ENCODE data around the gene FAM227B.
"Not testable (repeated sequence)": the region's sequence is repeated elsewhere in the genome, so short reads cannot be mapped to it uniquely, and the experiment has no call there.

Gene FAM227B

DNA sequence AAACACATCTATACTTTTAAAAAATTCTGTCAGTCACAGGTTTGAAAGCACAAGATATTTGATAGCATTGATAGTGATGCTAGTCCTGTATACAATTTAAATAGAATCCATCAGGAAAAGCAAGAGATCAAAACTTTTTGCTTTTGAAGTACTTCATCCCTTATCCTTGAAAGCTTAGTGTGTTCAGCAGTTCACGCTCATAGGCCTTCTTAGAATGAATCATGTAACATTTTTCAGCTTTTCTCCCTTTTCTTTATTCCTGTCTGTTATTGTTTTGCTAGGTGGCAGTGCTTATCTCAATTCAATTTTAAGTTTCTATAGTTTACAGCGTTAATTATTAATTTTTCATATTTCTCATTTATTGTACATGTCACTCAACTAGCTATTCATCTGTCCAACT lies 128.5 kb downstream of the FAM227B start:
- no peak for DNase-seq

- DNase-seq, result no peak
Observed at GRCh38 chr15:49490966-49491365, 129.7 kb downstream of the FAM227B start.

GRCh38 chr15:49485401-49485800 lies 135.2 kb downstream of the FAM227B start:
- not testable (repeated sequence) for DNase-seq

DNA sequence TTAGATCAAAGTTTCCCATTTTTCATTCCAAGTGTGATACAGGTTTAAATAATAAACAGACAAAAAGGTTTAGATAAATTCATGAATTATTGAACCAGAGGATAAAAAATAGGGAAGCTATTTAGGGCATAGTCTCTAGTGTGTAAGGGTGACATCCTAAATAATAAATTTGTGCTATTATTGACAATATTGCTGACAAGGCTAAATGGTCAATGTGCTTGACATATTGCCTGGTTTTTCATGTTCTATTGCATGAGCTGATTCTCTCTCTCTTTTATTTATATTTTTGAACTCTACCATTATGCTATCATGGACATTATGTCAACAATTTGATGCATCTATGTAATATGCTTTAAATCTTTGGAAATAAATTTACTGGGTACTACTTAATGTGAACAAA lies 141.6 kb downstream of the FAM227B start:
- not testable (repeated sequence) for DNase-seq

GRCh38 chr15:49478021-49478420 lies 142.6 kb downstream of the FAM227B start:
- not testable (repeated sequence) for DNase-seq

- no peak for DNase-seq
Observed at GRCh38 chr15:49473031-49473430, 147.6 kb downstream of the FAM227B start.

DNA sequence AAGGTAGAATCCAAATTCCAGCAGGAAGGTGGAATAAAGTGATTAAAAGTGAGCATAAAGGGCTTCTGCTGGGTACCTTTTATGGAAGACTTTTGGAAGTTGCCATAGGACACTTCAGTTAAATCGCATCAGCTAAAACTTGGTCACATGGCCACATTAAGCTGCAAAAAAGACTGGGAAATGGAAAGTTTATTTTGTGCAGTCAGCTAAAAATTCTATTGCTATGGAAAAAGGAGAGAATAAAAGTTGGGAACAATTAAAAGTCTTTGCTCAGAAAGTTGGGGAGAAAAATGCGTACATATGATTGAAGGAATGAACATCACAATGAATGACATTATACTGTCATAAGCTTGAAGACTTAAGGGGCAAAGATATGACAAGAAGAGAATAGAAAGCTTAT lies 148.3 kb downstream of the FAM227B start:
- DNase-seq, result no peak

- DNase-seq, result no peak
Observed at GRCh38 chr15:49471733-49472132, 148.9 kb downstream of the FAM227B start.

- DNase-seq, result not testable (repeated sequence)
Observed at GRCh38 chr15:49471248-49471647, 149.4 kb downstream of the FAM227B start.

- DNase-seq, result no peak
Observed at GRCh38 chr15:49468481-49468839, 152.2 kb downstream of the FAM227B start.

GRCh38 chr15:49467746-49468480 lies 152.7 kb downstream of the FAM227B start:
- no peak for DNase-seq

DNA sequence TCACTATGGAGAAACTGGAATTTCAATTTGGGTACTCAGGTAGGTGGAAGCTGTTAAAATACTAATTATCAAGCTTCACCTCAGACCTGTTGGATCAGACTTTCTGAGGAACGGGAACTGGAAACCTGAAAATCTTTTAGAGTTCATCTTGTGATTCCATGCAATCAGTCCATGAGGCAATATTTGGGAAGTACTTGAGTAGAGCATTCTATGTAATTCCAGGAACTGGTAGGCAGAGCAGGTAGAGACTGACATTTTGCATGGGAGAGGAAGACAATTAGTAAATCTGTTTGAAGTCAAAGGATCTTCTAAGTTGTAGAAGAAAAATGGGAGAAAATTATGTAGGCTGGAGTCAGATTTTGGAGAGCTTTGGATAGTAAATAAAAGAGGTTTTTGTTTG lies 154.5 kb downstream of the FAM227B start:
- no peak for DNase-seq

DNA sequence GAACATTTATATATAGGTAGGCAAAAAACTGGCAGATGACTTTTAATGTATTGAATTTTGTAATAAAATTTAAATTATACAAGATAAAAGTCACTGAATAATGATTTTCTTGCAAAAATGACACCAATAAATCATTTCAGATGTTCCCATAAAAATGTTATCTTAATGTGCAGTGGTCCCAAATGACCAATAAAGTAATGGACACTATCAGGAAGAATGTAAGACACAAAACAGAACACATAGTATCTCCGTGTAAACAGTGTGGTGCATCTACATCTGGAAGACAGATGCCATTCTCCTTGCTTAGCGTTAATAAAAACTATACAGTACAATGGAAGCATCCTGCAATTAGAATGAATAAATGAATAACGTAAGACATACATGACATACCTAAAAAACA lies 156.1 kb downstream of the FAM227B start:
- DNase-seq, result no peak

GRCh38 chr15:49462232-49462844 lies 158.3 kb downstream of the FAM227B start:
- DNase-seq, result no peak

DNA sequence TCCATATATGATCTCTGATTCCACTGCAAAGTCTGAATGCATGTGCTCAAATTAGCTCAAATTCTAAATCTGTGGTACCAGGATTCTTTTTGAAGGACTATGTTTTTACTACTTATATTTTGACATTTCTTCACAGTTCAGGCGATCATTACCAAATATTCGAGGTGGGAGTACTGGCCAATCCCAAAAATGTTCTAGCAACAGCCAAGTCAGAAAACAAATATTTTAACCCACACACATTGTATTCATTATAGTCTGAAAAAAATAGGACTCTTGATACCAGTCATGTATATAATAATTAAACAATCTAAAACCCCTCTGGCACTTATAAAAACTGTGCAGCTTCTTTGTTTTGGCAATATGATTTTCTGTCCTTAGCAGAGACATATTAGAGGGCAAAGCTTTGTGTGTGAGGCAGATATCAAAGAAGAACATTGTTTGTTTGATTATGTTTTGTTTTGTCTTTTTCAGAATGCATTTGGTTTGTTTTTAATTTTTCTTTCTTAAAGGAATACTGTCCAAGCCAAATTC lies 160.1 kb downstream of the FAM227B start:
- DNase-seq, result no peak

DNA sequence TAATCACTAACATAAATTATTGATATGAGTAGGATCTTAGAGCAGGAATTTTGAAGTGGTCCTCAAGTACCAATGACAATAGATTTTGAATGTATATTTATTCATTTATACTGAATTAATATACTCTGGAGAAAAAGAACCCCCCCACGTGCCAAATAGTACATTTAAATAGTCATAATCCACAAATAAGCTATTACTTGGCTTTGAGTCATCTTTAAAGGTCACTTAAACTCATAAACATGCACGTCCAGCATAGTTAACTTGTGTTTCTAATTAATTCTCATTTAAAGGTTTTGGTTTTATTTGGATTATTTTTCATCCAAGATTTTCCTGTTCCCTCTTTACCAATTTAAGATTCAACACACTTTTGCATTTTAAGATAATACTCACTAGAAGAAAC lies 162.5 kb downstream of the FAM227B start:
- DNase-seq, result no peak

DNA sequence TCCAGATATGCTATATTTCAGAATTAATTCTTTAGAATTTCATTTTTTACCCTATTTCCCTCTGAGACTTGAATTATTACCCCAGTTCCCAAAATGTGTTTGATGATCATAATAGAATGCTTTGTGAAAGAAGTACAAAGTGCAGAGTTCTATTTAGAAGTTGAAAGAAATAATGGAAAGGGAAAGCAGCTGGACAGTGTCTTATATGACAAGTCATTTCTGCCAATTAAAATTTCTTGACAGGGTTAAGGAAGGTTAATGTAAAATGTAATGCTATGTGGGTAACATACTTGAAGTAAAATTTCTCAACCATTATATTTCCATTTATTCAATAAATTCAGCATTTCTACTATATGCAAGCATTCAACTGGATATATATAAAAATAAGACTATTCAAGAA lies 164.5 kb downstream of the FAM227B start:
- no peak for DNase-seq

DNA sequence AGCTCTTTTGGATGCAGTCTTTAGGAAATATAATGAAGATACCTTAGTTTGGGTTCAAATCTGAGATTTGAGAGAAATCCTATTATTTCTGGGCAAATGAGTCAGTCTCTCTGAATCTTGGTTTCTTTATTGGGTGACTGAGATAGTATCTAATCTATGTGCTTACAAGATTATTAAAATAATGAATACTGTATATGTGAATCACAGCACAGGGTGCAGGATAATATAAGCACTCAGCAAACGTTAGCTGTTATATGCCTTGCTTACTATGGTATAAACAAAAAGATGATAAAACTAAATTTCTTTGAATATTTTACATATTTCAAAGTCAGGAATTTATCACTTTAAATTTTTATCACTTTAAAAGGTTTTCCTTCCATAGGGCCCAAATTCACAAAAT lies 168.0 kb downstream of the FAM227B start:
- DNase-seq, result no peak

DNA sequence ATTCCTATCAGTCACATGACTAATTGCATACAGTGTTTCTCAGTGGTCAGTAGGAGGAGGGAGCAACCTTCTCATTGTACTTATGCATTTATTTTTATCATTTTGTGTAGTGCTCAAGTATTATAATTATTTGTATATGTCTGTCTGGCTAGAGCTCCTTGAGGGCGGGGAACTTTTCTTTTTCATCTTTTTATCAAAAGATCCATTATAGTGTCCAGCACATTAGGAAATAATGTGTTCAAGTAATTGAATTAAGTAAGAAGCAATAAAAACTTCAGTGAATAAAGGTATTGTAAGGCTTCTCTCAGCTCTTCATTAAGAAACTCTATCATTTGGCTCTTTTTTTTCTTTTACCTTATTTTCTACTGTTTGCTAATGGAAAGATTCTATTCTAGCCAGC lies 178.8 kb downstream of the FAM227B start:
- DNase-seq, result no peak

DNA sequence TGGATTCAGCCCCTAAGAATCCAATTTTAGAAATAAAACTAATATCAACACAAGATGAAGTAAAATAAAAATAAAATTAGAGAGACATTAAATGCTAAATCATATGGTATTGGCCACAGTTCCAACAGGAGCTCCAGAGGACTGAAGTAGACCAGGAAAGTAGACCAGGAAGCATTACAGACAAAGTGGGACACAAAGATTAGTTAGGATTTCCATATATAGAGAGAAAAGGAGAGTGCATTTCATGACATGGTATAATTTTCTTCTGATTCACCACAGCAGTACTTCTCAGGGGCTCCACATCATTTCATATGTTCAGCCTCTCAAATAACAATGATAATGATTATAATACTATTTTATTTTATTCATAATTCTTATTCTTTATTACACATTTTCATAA lies 179.3 kb downstream of the FAM227B start:
- DNase-seq, result no peak

DNA sequence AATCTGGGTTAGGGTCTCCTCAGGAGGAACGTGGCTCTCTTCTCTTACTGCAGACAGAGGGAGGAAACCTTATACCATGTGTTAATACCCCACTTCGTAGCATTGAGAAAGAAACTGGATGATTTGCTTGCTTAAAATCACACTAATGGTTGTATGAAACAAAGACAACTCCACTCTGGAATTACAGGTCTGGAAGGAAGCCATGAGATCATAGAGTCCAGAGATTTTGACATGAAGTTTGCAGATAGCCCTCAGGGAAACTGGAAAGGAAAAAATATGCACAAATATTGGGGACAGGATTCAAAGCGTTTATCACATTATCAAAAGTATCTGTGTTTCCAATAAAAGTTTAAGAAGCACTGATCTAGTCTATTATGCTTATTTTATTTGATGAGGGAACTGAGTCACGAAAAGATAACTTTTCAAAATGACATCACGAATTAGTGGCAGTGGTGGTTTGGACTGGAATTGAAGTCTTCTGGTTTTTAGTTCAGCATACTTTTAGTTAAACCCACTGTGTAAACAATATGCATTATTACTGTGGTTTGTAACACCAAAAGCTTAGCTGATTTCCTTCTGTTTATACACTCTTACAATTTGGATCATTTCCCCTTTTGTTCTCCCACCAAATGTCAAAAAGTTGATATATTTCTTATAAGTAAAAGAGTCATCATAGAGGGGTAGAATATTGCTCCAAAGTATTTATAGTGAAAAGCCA lies 180.8 kb downstream of the FAM227B start:
- no peak for DNase-seq

DNA sequence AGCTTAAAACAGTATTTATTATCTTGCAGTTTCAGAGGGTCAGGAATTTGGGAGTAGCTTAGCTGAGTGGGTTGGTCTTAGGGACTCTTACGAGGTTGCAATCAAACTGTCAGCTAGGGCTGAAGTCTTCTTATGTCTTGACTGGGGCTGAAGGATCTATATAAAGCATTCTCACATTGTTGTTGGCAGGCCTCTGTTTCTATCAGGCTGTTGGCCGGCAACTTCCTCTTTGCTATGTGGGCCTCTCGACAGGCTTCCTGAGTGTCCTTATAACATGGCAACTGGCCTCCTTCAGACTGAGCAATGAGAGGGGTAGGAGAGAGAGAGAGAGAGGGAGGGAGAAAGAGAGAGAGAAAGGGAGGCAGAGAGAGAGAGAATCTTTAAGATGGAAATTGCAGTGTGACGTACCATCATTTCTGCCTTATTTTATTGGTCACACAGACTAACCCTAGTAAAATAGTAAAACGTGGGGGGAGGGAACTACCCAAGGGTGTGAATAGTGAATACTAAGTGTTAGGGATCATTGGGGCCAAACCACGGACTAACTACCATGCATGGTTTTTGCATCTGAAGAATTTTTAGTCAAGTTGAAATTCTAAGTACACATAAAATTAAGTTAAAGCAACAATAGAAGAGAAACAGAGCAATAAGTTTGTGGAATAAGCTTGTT lies 181.5 kb downstream of the FAM227B start:
- DNase-seq, result no peak

- DNase-seq, result no peak
Observed at GRCh38 chr15:49436751-49437150, 183.9 kb downstream of the FAM227B start.
